K562 (cell line): ENCODE results near the gene PRDM16. TPM values are rescaled to one million over a fixed set of nuclear protein-coding genes. Genes with fewer than 3 reads are reported as not detected.
A peak's percentile ranks its signal among the peaks of the same experiment; 100 is the strongest.

Experiments
- BHLHE40 ChIP-seq: IDR thresholded peaks from 2 replicates; pipeline ENCODE4 v1.6.1; 2011; ENCODE audit warnings: low read length, improper control_type of control experiment
- DPF2 ChIP-seq: fragments of 450-650 bp; IDR thresholded peaks from 2 replicates; pipeline ENCODE4 v1.6.1; 2016
- ESRRA ChIP-seq: fragments of 450-650 bp; IDR thresholded peaks from 2 replicates; pipeline ENCODE4 v1.6.1; 2014; ENCODE audit warnings: low read depth, mild to moderate bottlenecking, moderate library complexity, borderline replicate concordance
- MAX ChIP-seq: sonication (generic); formaldehyde crosslinking; IDR thresholded peaks from 2 replicates; pipeline ENCODE4 v1.9.0; 2022; ENCODE audit warnings: mild to moderate bottlenecking, missing genetic modification reagents
- NFIC ChIP-seq: fragments of 450-650 bp; IDR thresholded peaks from 2 replicates; pipeline ENCODE4 v1.6.1; 2017; ENCODE audit warnings: mild to moderate bottlenecking, inconsistent platforms
- NFYB ChIP-seq: IDR thresholded peaks from 2 replicates; pipeline ENCODE4 v1.6.1; 2011; ENCODE audit warnings: mild to moderate bottlenecking, moderate library complexity; ENCODE audit not compliant: insufficient read length; ENCODE audit errors: extremely low read depth
- NR3C1 ChIP-seq: sonication (generic); formaldehyde crosslinking; IDR thresholded peaks from 2 replicates; pipeline ENCODE4 v1.8.1; 2022; ENCODE audit warnings: missing genetic modification reagents
- NR4A1 ChIP-seq, 2 experiments: fragments of 250-450 bp in 1 of 2; fragments of 450-650 bp in 1 of 2; sonication (Bioruptor Pico) in 1 of 2; IDR thresholded peaks; 2 replicates each; pipeline versions ENCODE4 v1.4.0 to v1.6.1; 2016 to 2020; ENCODE audit warnings: mild to moderate bottlenecking in 2 of 2, missing compliant biosample characterization in 1 of 2, missing genetic modification characterization in 1 of 2, moderate library complexity in 1 of 2
- PHF21A ChIP-seq: fragments of 450-650 bp; IDR thresholded peaks from 2 replicates; pipeline ENCODE4 v1.6.1; 2017; ENCODE audit warnings: low read depth, borderline replicate concordance
- POLR3A ChIP-seq: IDR thresholded peaks from 2 replicates; pipeline ENCODE4 v1.6.1; 2011; ENCODE audit warnings: borderline replicate concordance, mild to moderate bottlenecking, moderate library complexity; ENCODE audit not compliant: insufficient read length, insufficient read depth; ENCODE audit errors: extremely low read depth
- RCOR1 ChIP-seq, 2 experiments: IDR thresholded peaks; 2 replicates each; pipeline ENCODE4 v1.6.1; 2012; ENCODE audit warnings: low read depth in 2 of 2, low read length in 2 of 2, borderline replicate concordance in 1 of 2, improper control_type of control experiment in 1 of 2
- REST ChIP-seq, 2 experiments: fragments of 450-650 bp; formaldehyde crosslinking in 1 of 2; IDR thresholded peaks; 2 replicates each; pipeline versions ENCODE4 v1.4.0 to v1.6.1; 2014 to 2020; ENCODE audit warnings: mild to moderate bottlenecking in 2 of 2, borderline replicate concordance in 1 of 2, low read depth in 1 of 2
- SMAD4 ChIP-seq: fragments of 250-450 bp; sonication (Bioruptor Pico); conservative IDR thresholded peaks from 2 replicates; pipeline ENCODE4 v1.8.0; 2021; ENCODE audit warnings: inconsistent platforms, mild to moderate bottlenecking, moderate library complexity
- TFE3 ChIP-seq: fragments of 450-650 bp; formaldehyde crosslinking; IDR thresholded peaks from 2 replicates; pipeline ENCODE4 v1.4.0; 2020; ENCODE audit warnings: mild to moderate bottlenecking, mixed read lengths
- ZNF23 ChIP-seq: fragments of 250-450 bp; sonication (Bioruptor Pico); IDR thresholded peaks from 2 replicates; pipeline ENCODE4 v1.4.0; 2020; ENCODE audit warnings: mild to moderate bottlenecking
- ZNF384 ChIP-seq: IDR thresholded peaks from 2 replicates; pipeline ENCODE4 v1.6.1; 2012; ENCODE audit warnings: low read depth, low read length, improper control_type of control experiment
- polyA plus RNA-seq, 8 experiments: library from polyadenylated mRNA; depleted of rRNA in 4 of 8; stranded (reverse) in 5 of 8; unstranded in 3 of 8; fragments of >200 nt; fragmentation: Nextera tagmentation in 2 of 8; fragmentation: Illumina TruSeq in 1 of 8; extraction: Ambion mirVana in 2 of 8; extraction: Trizol in 1 of 8; gene quantifications; 2 replicates each; pipeline versions ENCODE4 v1.2.1 to v1.2.3, GENCODE V29; 2011 to 2014; ENCODE audit warnings: inconsistent platforms in 1 of 8, missing spikeins in 1 of 8
- total RNA-seq, 7 experiments: library from RNA; depleted of rRNA in 6 of 7; stranded (reverse); fragments of >200 nt in 6 of 7; fragmentation: Illumina TruSeq in 2 of 7; extraction: Trizol in 2 of 7; gene quantifications; 2 replicates each; pipeline versions ENCODE4 v1.2.1 to v1.2.3, GENCODE V29; 2011 to 2021; ENCODE audit warnings: low replicate concordance in 1 of 7

The PRDM16 gene
- total and polyA plus RNA-seq, 9 of the 15 experiments (the other 6 are each of a cell fraction or from before 2014, with no cell fraction given): 0.10 to 0.27 TPM; not detected in 7

- TF ChIP-seq PHF21A: no peak
- TF ChIP-seq ESRRA: peak; percentile 75
- TF ChIP-seq NFYB: no peak
- no peak for TF ChIP-seq DPF2
- peak; percentile 83 for TF ChIP-seq SMAD4 (CRISPR knock-in tag)
- peak in 1 of 2 experiments; percentile 56; a peak in 1 of 4 replicates for TF ChIP-seq RCOR1 (IDR thresholded peaks at IDR 0.05; ENCODE audit: borderline replicate concordance in 1 of 2, low read depth in 2 of 2, low read length in 2 of 2)
- 0 out of 2 replicates have a peak, but pooled peaks have one; percentile 39 for TF ChIP-seq NR3C1 (CRISPR knock-in tag)
- TF ChIP-seq MAX (CRISPR knock-in tag): peak; percentile 75
- no peak for TF ChIP-seq NR4A1 (CRISPR knock-in tag; IDR thresholded peaks at IDR 0.05)
- no peak for TF ChIP-seq NR4A1 (tag; IDR thresholded peaks at IDR 0.05)
- no peak for TF ChIP-seq ZNF384
- peak; percentile 51; the same call in 1 of the 2 replicates for TF ChIP-seq REST (IDR thresholded peaks at IDR 0.05; ENCODE audit: borderline replicate concordance)
- no peak for TF ChIP-seq REST (CRISPR knock-in tag; IDR thresholded peaks at IDR 0.05; ENCODE audit: low read depth)
- TF ChIP-seq ZNF23: no peak
- peak; percentile 47; the same call in 1 of the 2 replicates for TF ChIP-seq BHLHE40
- TF ChIP-seq TFE3 (CRISPR knock-in tag): peak; percentile 66
- TF ChIP-seq POLR3A: no peak
- TF ChIP-seq NFIC: peak; percentile 43
Measured at GRCh38 chr1:3453891-3454810, 385.1 kb downstream of the PRDM16 start, which contains the start of gene ARHGEF16 (continued).
